Activated CD8-positive, alpha-beta memory T cell treated with anti-CD3 and anti-CD28 coated beads for 36 hours (primary cell): ENCODE measurements around the gene TMCC1. TPM values are rescaled to one million over a fixed set of nuclear protein-coding genes. Genes with fewer than 3 reads are reported as not detected.

ENCODE experiments used
- CTCF ChIA-PET: fragments of 350-600 bp; sonication (Branson Sonifier 250); formaldehyde crosslinking; loops from one replicate; lab custom pipeline; 2021; ENCODE audit warnings: antibody characterized with exemption; lab: Charles Lee
- POLR2A ChIA-PET: fragments of 350-600 bp; sonication (Branson Sonifier 250); formaldehyde crosslinking; loops from one replicate; lab custom pipeline; 2021; ENCODE audit warnings: antibody characterized with exemption; lab: Charles Lee
- total RNA-seq, 2 experiments: library from RNA; stranded (reverse); gene quantifications; one replicate each; pipeline ENCODE4 v1.2.3, GENCODE V29; 2021

Gene TMCC1
- total RNA-seq, 2 experiments from 2014 or later, result 14.7 to 16.3 TPM

GRCh38 chr3:129747992-129748391 lies 145.5 kb downstream of the TMCC1 start:
- POLR2A ChIA-PET, result no interaction called here
- CTCF ChIA-PET, result no interaction called here

- ChIA-PET POLR2A (no interaction called here), CTCF (no interaction called here)
These were observed 146.4 kb downstream of the TMCC1 start for GRCh38 chr3:129747136-129747535.

GRCh38 chr3:129746629-129747028 lies 146.9 kb downstream of the TMCC1 start:
- CTCF ChIA-PET, result no interaction called here
- POLR2A ChIA-PET, result no interaction called here

- ChIA-PET POLR2A (no interaction called here), CTCF (no interaction called here)
These were observed 148.3 kb downstream of the TMCC1 start for GRCh38 chr3:129745253-129745652.

- CTCF ChIA-PET, result no interaction called here
- POLR2A ChIA-PET, result no interaction called here
These were observed 151.7 kb downstream of the TMCC1 start for GRCh38 chr3:129741794-129742193.

GRCh38 chr3:129740090-129740489 lies 153.4 kb downstream of the TMCC1 start:
- ChIA-PET CTCF (no interaction called here), POLR2A (no interaction called here)

- ChIA-PET CTCF (no interaction called here), POLR2A (no interaction called here)
These were observed 153.9 kb downstream of the TMCC1 start for GRCh38 chr3:129739634-129740033.

GRCh38 chr3:129738172-129738571 lies 155.3 kb downstream of the TMCC1 start:
- ChIA-PET CTCF (interaction anchor here (0.6 kb wide), 1 partner anchor 284 kb away, joined by 3 read pairs; no protein-coding TSS in a partner anchor), POLR2A (no interaction called here)

- CTCF ChIA-PET, result no interaction called here
- POLR2A ChIA-PET, result no interaction called here
These were observed 157.4 kb downstream of the TMCC1 start for GRCh38 chr3:129736070-129736469.

- CTCF ChIA-PET, result no interaction called here
These were observed 157.9 kb downstream of the TMCC1 start for GRCh38 chr3:129735638-129736037.

GRCh38 chr3:129734449-129734848 lies 159.1 kb downstream of the TMCC1 start:
- ChIA-PET POLR2A (no interaction called here), CTCF (no interaction called here)

More at GRCh38 chr3:129735638-129736037, 157.9 kb downstream of the TMCC1 start:
- POLR2A ChIA-PET, result no interaction called here

GRCh38 chr3:129732200-129732876 lies 161.2 kb downstream of the TMCC1 start:
- ChIA-PET CTCF (no interaction called here), POLR2A (no interaction called here)

- CTCF ChIA-PET, result no interaction called here
- POLR2A ChIA-PET, result no interaction called here
These were observed 165.8 kb downstream of the TMCC1 start for GRCh38 chr3:129727707-129728106.

GRCh38 chr3:129723558-129724324 lies 169.8 kb downstream of the TMCC1 start:
- CTCF ChIA-PET, result interaction anchor here (1.0 kb wide), 1 partner anchor 13 kb away, joined by 7 read pairs; no protein-coding TSS in a partner anchor
- POLR2A ChIA-PET, result no interaction called here

- POLR2A ChIA-PET, result no interaction called here
These were observed 171.0 kb downstream of the TMCC1 start for GRCh38 chr3:129722527-129722926.

GRCh38 chr3:129718201-129718600 lies 175.3 kb downstream of the TMCC1 start:
- ChIA-PET CTCF (no interaction called here), POLR2A (no interaction called here)

More at GRCh38 chr3:129722527-129722926, 171.0 kb downstream of the TMCC1 start:
- CTCF ChIA-PET, result interaction anchor here (1.0 kb wide), 1 partner anchor 14 kb away, joined by 7 read pairs; no protein-coding TSS in a partner anchor

- ChIA-PET POLR2A (no interaction called here), CTCF (no interaction called here)
These were observed 177.7 kb downstream of the TMCC1 start for GRCh38 chr3:129715854-129716253.

- ChIA-PET POLR2A (no interaction called here), CTCF (no interaction called here)
These were observed 185.1 kb downstream of the TMCC1 start for GRCh38 chr3:129708328-129708861.

GRCh38 chr3:129705274-129705673 lies 188.2 kb downstream of the TMCC1 start:
- ChIA-PET POLR2A (no interaction called here), CTCF (interaction anchor here (1.8 kb wide), 1 partner anchor 32 kb away, joined by 3 read pairs; no protein-coding TSS in a partner anchor)

GRCh38 chr3:129703913-129704312 lies 189.6 kb downstream of the TMCC1 start:
- POLR2A ChIA-PET, result no interaction called here
- CTCF ChIA-PET, result no interaction called here
